ENCODE data around the gene KRTAP5-4.

Gene KRTAP5-4

DNA sequence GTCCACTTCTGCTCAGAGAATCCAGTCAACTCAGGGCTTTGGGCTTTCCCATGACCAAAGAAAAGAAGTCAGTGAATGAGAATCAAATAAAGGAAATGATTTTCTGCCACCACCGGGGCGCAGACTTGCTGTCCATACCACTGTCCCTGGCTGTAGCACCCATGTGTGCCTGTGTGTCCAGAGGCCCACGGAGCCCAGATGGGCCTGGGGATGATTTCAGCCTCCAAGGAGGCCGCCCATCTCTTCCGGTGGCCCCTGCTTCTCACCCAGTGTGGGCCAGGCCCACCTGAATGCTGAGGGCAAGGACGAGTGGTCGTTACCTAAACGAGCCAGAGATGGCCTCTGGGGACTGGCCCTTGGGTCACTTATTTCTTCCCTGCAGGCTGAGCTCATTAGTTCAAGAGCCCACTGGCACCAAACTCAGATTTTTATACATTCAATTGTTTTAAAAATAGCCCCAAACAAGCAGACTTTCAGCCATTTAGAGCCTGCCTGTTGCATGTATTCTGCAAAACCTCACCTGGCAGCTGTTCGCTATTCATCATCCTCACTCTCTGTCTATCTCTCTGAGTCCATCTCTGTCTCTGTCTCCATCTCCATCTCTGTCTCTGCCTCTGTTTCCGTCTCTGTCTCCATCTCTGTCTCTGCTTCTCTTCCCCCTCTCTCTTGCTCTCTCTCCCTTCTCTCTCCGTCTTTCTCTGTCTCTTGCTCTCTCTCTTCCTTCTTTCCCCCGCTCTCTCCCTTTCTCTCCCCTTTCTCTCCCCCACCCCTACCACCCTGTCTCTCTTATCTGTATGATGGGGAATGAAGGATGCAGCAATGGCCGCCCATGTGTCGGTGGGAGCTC lies 31.8 kb upstream of the KRTAP5-4 start:
- no peak for TF ChIP-seq CTCF (IDR thresholded peaks at IDR 0.05; ENCODE audit: insufficient read depth, low read length, missing control alignments)
- DNase-seq (ENCODE audit: low read depth, low spot score): no peak
- ChIA-PET CTCF (interaction anchor here (1.0 to 11.1 kb wide), 26 partner anchors 13 to 500 kb away, joined by 3 to 230 read pairs (median 9); partner anchors contain the start of genes H19, KRTAP5-5, KRTAP5-6 and MRPL23), POLR2A (no interaction called here)
- H3K4me3 ChIP-seq (ENCODE audit: low read depth, low read length): no peak overlapping the region

GRCh38 chr11:1652771-1653540 lies 31.0 kb upstream of the KRTAP5-4 start:
- POLR2A ChIA-PET: interaction anchor here (0.7 to 1.0 kb wide), 2 partner anchors 296 to 303 kb away, joined by 3 read pairs; no protein-coding TSS in a partner anchor
- no peak for DNase-seq (ENCODE audit: low read depth, low spot score)
- no peak overlapping the region for H3K4me3 ChIP-seq (ENCODE audit: low read depth, low read length)
- TF ChIP-seq CTCF (IDR thresholded peaks at IDR 0.05; ENCODE audit: insufficient read depth, low read length, missing control alignments): peak; percentile 93
- CTCF ChIA-PET: interaction anchor here (0.6 to 11.1 kb wide), 76 partner anchors 12 to 748 kb away, joined by 3 to 230 read pairs (median 4); partner anchors contain the start of genes H19, KRTAP5-2, KRTAP5-5 and KRTAP5-6

DNA sequence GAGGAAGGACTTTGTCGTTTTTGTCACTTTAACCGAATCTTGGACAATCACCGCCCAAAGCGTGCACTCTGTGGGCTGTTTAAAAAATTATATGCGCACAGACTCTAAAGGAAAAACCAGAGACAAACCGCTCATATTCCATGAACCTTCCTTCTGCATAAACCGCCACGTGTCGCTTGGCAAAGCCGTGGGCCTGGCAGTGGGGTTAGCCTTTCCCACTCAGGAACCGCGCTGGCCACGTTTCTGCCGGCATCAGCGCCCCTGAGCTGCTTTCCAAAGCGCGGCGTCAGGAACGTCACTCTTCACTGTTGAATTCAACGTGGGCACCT lies 30.5 kb upstream of the KRTAP5-4 start:
- no peak overlapping the region for H3K4me3 ChIP-seq (ENCODE audit: low read depth, low read length)
- ChIA-PET CTCF (interaction anchor here (0.6 to 11.1 kb wide), 75 partner anchors 12 to 749 kb away, joined by 3 to 230 read pairs (median 4); partner anchors contain the start of genes H19, KRTAP5-2, KRTAP5-5 and KRTAP5-6), POLR2A (interaction anchor here (0.7 to 1.0 kb wide), 2 partner anchors 296 to 303 kb away, joined by 3 read pairs; no protein-coding TSS in a partner anchor)
- no peak for TF ChIP-seq CTCF (IDR thresholded peaks at IDR 0.05; ENCODE audit: insufficient read depth, low read length, missing control alignments)
- DNase-seq (ENCODE audit: low read depth, low spot score): no peak

DNA sequence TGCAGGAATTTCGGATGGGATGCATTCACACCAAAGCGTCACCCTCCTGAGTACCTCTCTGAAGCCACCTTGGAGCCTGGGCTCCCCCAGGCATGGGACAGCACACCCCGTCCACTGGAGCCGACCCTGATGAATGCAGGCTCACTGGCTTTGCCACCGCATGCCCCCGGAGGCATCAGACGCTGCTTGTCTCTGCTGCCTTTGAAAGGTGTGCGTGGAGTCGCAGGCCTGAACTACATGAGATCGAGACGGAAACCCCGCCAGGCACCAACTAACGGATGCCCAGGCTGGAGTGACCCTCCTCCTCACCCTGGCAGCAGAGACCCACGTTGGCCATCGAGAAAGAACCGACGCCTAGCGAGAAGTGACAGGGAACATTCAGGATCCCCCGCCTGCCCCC lies 30.1 kb upstream of the KRTAP5-4 start:
- H3K4me3 ChIP-seq (ENCODE audit: low read depth, low read length): no peak overlapping the region
- TF ChIP-seq CTCF (IDR thresholded peaks at IDR 0.05; ENCODE audit: insufficient read depth, low read length, missing control alignments): no peak
- no peak for DNase-seq (ENCODE audit: low read depth, low spot score)
- ChIA-PET CTCF (interaction anchor here (0.6 to 11.1 kb wide), 65 partner anchors 11 to 749 kb away, joined by 3 to 230 read pairs (median 5); partner anchors contain the start of genes H19, KRTAP5-2, KRTAP5-5 and KRTAP5-6), POLR2A (interaction anchor here (0.7 to 1.0 kb wide), 2 partner anchors 297 to 304 kb away, joined by 3 read pairs; no protein-coding TSS in a partner anchor)

GRCh38 chr11:1651411-1651980 lies 29.6 kb upstream of the KRTAP5-4 start:
- no peak for DNase-seq (ENCODE audit: low read depth, low spot score)
- no peak for TF ChIP-seq CTCF (IDR thresholded peaks at IDR 0.05; ENCODE audit: insufficient read depth, low read length, missing control alignments)
- no peak overlapping the region for H3K4me3 ChIP-seq (ENCODE audit: low read depth, low read length)
- ChIA-PET CTCF (interaction anchor here (0.7 to 11.1 kb wide), 16 partner anchors 11 to 502 kb away, joined by 3 to 230 read pairs (median 9); partner anchors contain the start of genes MRPL23 and SYT8), POLR2A (no interaction called here)

Data from AG04449 (cell line).